Endothelial cell of umbilical vein (primary cell): ENCODE data around the gene MRPL38. TPM values are rescaled to one million over a fixed set of nuclear protein-coding genes. Genes with fewer than 3 reads are reported as not detected.

Source experiments
- BruUV-seq: library from RNA; stranded (reverse); fragments of 400-500 nt; replicated peaks from 2 replicates; lab custom pipeline; 2021; lab: Mats Ljungman, UMichigan
- CTCF ChIA-PET: fragments of 300-600, 350-600 bp; sonication (Branson Sonifier 250); formaldehyde crosslinking; loops from one replicate; lab custom pipeline; 2021; ENCODE audit warnings: antibody characterized with exemption, inconsistent platforms; lab: Charles Lee
- POLR2A ChIA-PET: fragments of 300-600, 350-600 bp; sonication (Branson Sonifier 250); formaldehyde crosslinking; loops from one replicate; lab custom pipeline; 2021; ENCODE audit warnings: antibody characterized with exemption, inconsistent platforms; lab: Charles Lee
- DNase-seq: peaks from one replicate; pipeline ENCODE4 v3.0.0-alpha.2; 2011; ENCODE audit warnings: low read depth, low spot score
- FAIRE-seq: peaks from 2 replicates; lab custom pipeline; 2011; peaks lifted over from hg19 to GRCh38; lab: Jason Lieb, UNC
- H2AFZ ChIP-seq: 2 replicates; pipeline ENCODE4 v1.6.0; 2012; ENCODE audit warnings: low read depth, low read length, control low read depth, inconsistent platforms
- H3K27ac ChIP-seq: 2 replicates; pipeline ENCODE4 v1.5.1; 2011; ENCODE audit warnings: low read depth, mild to moderate bottlenecking, control low read depth, low read length, moderate library complexity; ENCODE audit not compliant: insufficient read depth
- H3K27me3 ChIP-seq, 2 experiments: 2 replicates each; pipeline versions ENCODE4 v1.6.0 to v1.6.1; 2011; ENCODE audit warnings: low read length in 2 of 2, mixed read lengths in 1 of 2; ENCODE audit not compliant: control insufficient read depth in 2 of 2, insufficient read depth in 2 of 2
- H3K36me3 ChIP-seq, 2 experiments: 2 replicates in 1 of 2; 3 replicates in 1 of 2; pipeline ENCODE4 v1.5.1; 2011; ENCODE audit warnings: low read length in 2 of 2, mild to moderate bottlenecking in 1 of 2, moderate library complexity in 1 of 2; ENCODE audit not compliant: control insufficient read depth in 2 of 2, insufficient read depth in 2 of 2; ENCODE audit errors: extremely low read depth in 1 of 2
- H3K4me1 ChIP-seq: 3 replicates; pipeline ENCODE4 v1.5.1; 2011; ENCODE audit warnings: mild to moderate bottlenecking, low read length; ENCODE audit not compliant: control insufficient read depth, insufficient read depth; ENCODE audit errors: extremely low read depth
- H3K4me2 ChIP-seq: 2 replicates; pipeline ENCODE4 v1.6.1; 2011; ENCODE audit warnings: low read length, control low read depth, mixed read lengths; ENCODE audit not compliant: insufficient read depth
- H3K4me3 ChIP-seq, 3 experiments: fragments of 200-600 bp in 1 of 3; sonication (generic), shearing (Covaris generic) in 1 of 3; replicated peaks in 1 of 3; 2 replicates each; pipeline ENCODE4 v1.5.1; 2011 to 2016; ENCODE audit warnings: control low read depth in 3 of 3, low read length in 3 of 3, mild to moderate bottlenecking in 2 of 3, inconsistent platforms in 1 of 3, low read depth in 1 of 3, moderate library complexity in 1 of 3; ENCODE audit not compliant: insufficient read depth in 1 of 3
- H3K79me2 ChIP-seq: 2 replicates; pipeline ENCODE4 v1.6.0; 2012; ENCODE audit warnings: low read length, inconsistent platforms; ENCODE audit not compliant: control insufficient read depth, insufficient read depth
- H3K9ac ChIP-seq: replicated peaks from 2 replicates; pipeline ENCODE3; 2011; ENCODE audit warnings: low read length, control low read depth; ENCODE audit not compliant: insufficient read depth; ENCODE audit errors: extremely low read depth
- H3K9me1 ChIP-seq: replicated peaks from 3 replicates; pipeline ENCODE4 v1.6.0; 2011; ENCODE audit warnings: mild to moderate bottlenecking, low read length; ENCODE audit not compliant: control insufficient read depth, insufficient read depth; ENCODE audit errors: extremely low read depth
- H3K9me3 ChIP-seq: replicated peaks from 2 replicates; pipeline ENCODE4 v1.5.1; 2012; ENCODE audit warnings: low read length, inconsistent platforms; ENCODE audit not compliant: control insufficient read depth, insufficient read depth
- H4K20me1 ChIP-seq: replicated peaks from 2 replicates; pipeline ENCODE3; 2011; ENCODE audit warnings: mild to moderate bottlenecking, low read length; ENCODE audit not compliant: control insufficient read depth, insufficient read depth; ENCODE audit errors: extremely low read depth
- CTCF ChIP-seq, 2 donors: IDR thresholded peaks; 1 replicate in 1 of 2; 2 replicates in 1 of 2; pipeline ENCODE4 v1.5.1; 2011; ENCODE audit warnings: low read length in 2 of 2, mild to moderate bottlenecking in 2 of 2, moderate library complexity in 2 of 2, control low read depth in 1 of 2, inconsistent platforms in 1 of 2, low read depth in 1 of 2; ENCODE audit not compliant: insufficient read depth in 1 of 2; ENCODE audit errors: extremely low read depth in 1 of 2
- EZH2 ChIP-seq: IDR thresholded peaks from 2 replicates; pipeline ENCODE4 v1.6.1; 2012; ENCODE audit warnings: borderline replicate concordance, low read depth, mild to moderate bottlenecking, moderate library complexity, low read length, inconsistent platforms; ENCODE audit not compliant: severe bottlenecking
- FOS ChIP-seq: IDR thresholded peaks from 2 replicates; pipeline ENCODE4 v1.6.1; 2011; ENCODE audit warnings: mild to moderate bottlenecking, low read length, moderate library complexity, borderline replicate concordance; ENCODE audit not compliant: insufficient read depth
- GATA2 ChIP-seq: IDR thresholded peaks from 2 replicates; pipeline ENCODE4 v1.7.0; 2011; ENCODE audit warnings: low read depth, mild to moderate bottlenecking, moderate library complexity, mixed read lengths, low read length; ENCODE audit not compliant: insufficient read length, insufficient read depth
- JUN ChIP-seq: IDR thresholded peaks from 2 replicates; pipeline ENCODE4 v1.6.1; 2011; ENCODE audit warnings: borderline replicate concordance, low read depth; ENCODE audit not compliant: insufficient read length, insufficient read depth
- MAX ChIP-seq: IDR thresholded peaks from 2 replicates; pipeline ENCODE4 v1.6.1; 2011; ENCODE audit not compliant: insufficient read depth, insufficient read length
- MYC ChIP-seq: IDR thresholded peaks from one replicate; pipeline ENCODE4 v1.6.1; 2011; ENCODE audit warnings: mild to moderate bottlenecking, low read depth, low read length
- POLR2A ChIP-seq: IDR thresholded peaks from 2 replicates; pipeline ENCODE4 v1.6.1; 2012; ENCODE audit warnings: low read depth, mild to moderate bottlenecking, control low read depth, low read length
- POLR2AphosphoS5 ChIP-seq: IDR thresholded peaks from 2 replicates; pipeline ENCODE4 v1.6.1; 2012; ENCODE audit warnings: low read depth, mild to moderate bottlenecking, control low read depth, low read length, moderate library complexity; ENCODE audit not compliant: insufficient read depth
- dilution Hi-C: fragments of 300-500 bp; cut with MboI; formaldehyde crosslinking; loops from one replicate; pipeline ENCODE4 v1.15.0; 2019; ENCODE audit warnings: low sequenced_read_pairs; ENCODE audit not compliant: extremely low pct_ligation_motif_present
- intact Hi-C: fragments of 100-400 bp; cut with micrococcal nuclease; formaldehyde crosslinking; loops from one replicate; pipeline ENCODE4 v1.10.0; 2022
- polyA plus RNA-seq, 4 experiments: library from polyadenylated mRNA; depleted of rRNA in 3 of 4; stranded (reverse) in 3 of 4; unstranded in 1 of 4; fragments of >200 nt; gene quantifications; 2 replicates each; pipeline versions ENCODE4 v1.2.1 to v1.2.3, GENCODE V29; 2011 to 2012; ENCODE audit warnings: missing spikeins in 1 of 4
- total RNA-seq: library from RNA; stranded (reverse); gene quantifications from 2 replicates; pipeline ENCODE4 v1.2.3, GENCODE V29; 2021

MRPL38 gene
- total and polyA plus RNA-seq, 2 donors (not counting 3 experiments of a cell fraction or from before 2014, with no cell fraction given) = 82.7 to 93.8 TPM

GRCh38 chr17:75950855-75951554 lies 46.3 kb upstream of the MRPL38 start:
- Histone ChIP-seq H3K9me1 (no peaks in the 10 kb centered on the region), H3K9ac (no peak overlapping the region), H3K36me3 (peaks cover 19 to 37% of the 10 kb centered on the region in 2 experiments), H3K27me3 (no peaks in the 10 kb centered on the region), H3K4me3 (no peak overlapping the region), H2AFZ (no peak overlapping the region), H4K20me1 (no peaks in the 10 kb centered on the region), H3K4me1 (peaks cover 13% of the 10 kb centered on the region), H3K27ac (no peak overlapping the region), H3K9me3 (no peaks in the 10 kb centered on the region), H3K79me2 (no peaks in the 10 kb centered on the region), H3K4me2 (no peak overlapping the region)
- intact Hi-C loops (no loop called here), dilution Hi-C loops (no loop called here)
- no peak for TF ChIP-seq MYC
- no peak for TF ChIP-seq GATA2
- no peak for TF ChIP-seq EZH2
- TF ChIP-seq JUN = no peak
- no peak for TF ChIP-seq POLR2A
- TF ChIP-seq POLR2AphosphoS5 = no peak
- TF ChIP-seq FOS = no peak
- no peak for TF ChIP-seq CTCF (IDR thresholded peaks at IDR 0.05; ENCODE audit: extremely low read depth in 1 of 2, insufficient read depth in 1 of 2, low read depth in 1 of 2, low read length in 2 of 2)
- TF ChIP-seq MAX = no peak
- DNase-seq (peak; percentile 34), FAIRE-seq (no peak)
- POLR2A ChIA-PET = no interaction called here
- CTCF ChIA-PET = interaction anchor here (0.6 to 1.5 kb wide), 3 partner anchors 10 to 54 kb away, joined by 3 to 4 read pairs (median 3); no protein-coding TSS in a partner anchor
- no TSS peak for BruUV-seq
